ENCODE measurements around the gene SOX18. TPM values are rescaled to one million over a fixed set of nuclear protein-coding genes. Genes with fewer than 3 reads are reported as not detected.

The SOX18 gene
- total and polyA plus RNA-seq, 2 of the 13 experiments (the other 11 are each of a cell fraction or from before 2014, with no cell fraction given), result 1.6 to 1.9 TPM

GRCh38 chr20:64079273-64080012 lies 30.0 kb upstream of the SOX18 start, which contains the start of gene RGS19 (continued):
- TF ChIP-seq MIER3 (CRISPR knock-in tag; IDR thresholded peaks at IDR 0.05; ENCODE audit: borderline replicate concordance), result no peak
- peak; percentile 52; the same call in 1 of the 2 replicates for TF ChIP-seq YEATS4 (CRISPR knock-in tag; IDR thresholded peaks at IDR 0.05; ENCODE audit: borderline replicate concordance)
- no peak; the same call in 1 of the 2 replicates for TF ChIP-seq CCDC6 (CRISPR knock-in tag; IDR thresholded peaks at IDR 0.05)
- peak; percentile 41 for TF ChIP-seq TMF1 (CRISPR knock-in tag; IDR thresholded peaks at IDR 0.05; ENCODE audit: low read depth)
- TF ChIP-seq BATF2 (CRISPR knock-in tag; IDR thresholded peaks at IDR 0.05), result no peak
- peak; percentile 47 for TF ChIP-seq SKI (IDR thresholded peaks at IDR 0.05; ENCODE audit: partially characterized antibody)
- TF ChIP-seq SNAPC5 (CRISPR knock-in tag; IDR thresholded peaks at IDR 0.05; ENCODE audit: borderline replicate concordance), result no peak
- TF ChIP-seq CHD2 (IDR thresholded peaks at IDR 0.05; ENCODE audit: low read depth, low read length), result no peak
- TF ChIP-seq ATM (IDR thresholded peaks at IDR 0.05; ENCODE audit: borderline replicate concordance), result no peak
- TF ChIP-seq TEAD2 (CRISPR knock-in tag; IDR thresholded peaks at IDR 0.05), result no peak
- peak; percentile 74; the same call in 1 of the 2 replicates for TF ChIP-seq ZNF713 (CRISPR knock-in tag; IDR thresholded peaks at IDR 0.05)
- no peak for TF ChIP-seq KDM6A (CRISPR knock-in tag; IDR thresholded peaks at IDR 0.05; ENCODE audit: low read depth)
- 0 out of 2 replicates have a peak, but pooled peaks have one; percentile 47 for TF ChIP-seq ZNF33B (CRISPR knock-in tag; IDR thresholded peaks at IDR 0.05)
- TF ChIP-seq AGO2 (optimal IDR thresholded peaks at IDR 0.05; ENCODE audit: low read depth, low read length), result no peak
- TF ChIP-seq THAP8 (CRISPR knock-in tag; IDR thresholded peaks at IDR 0.05; ENCODE audit: borderline replicate concordance), result peak; percentile 80; the same call in 1 of the 2 replicates
- TF ChIP-seq ERF (CRISPR knock-in tag; IDR thresholded peaks at IDR 0.05), result no peak
- no peak; the same call in 1 of the 2 replicates for TF ChIP-seq TBP (CRISPR knock-in tag; IDR thresholded peaks at IDR 0.05)
- no peak for TF ChIP-seq NFKB2 (CRISPR knock-in tag; IDR thresholded peaks at IDR 0.05; ENCODE audit: borderline replicate concordance)
- TF ChIP-seq ZNF615 (CRISPR knock-in tag; IDR thresholded peaks at IDR 0.05; ENCODE audit: borderline replicate concordance), result no peak
- no peak; the same call in none of the 2 replicates for TF ChIP-seq IKZF5 (CRISPR knock-in tag; IDR thresholded peaks at IDR 0.05)
- TF ChIP-seq PAX8 (CRISPR knock-in tag; IDR thresholded peaks at IDR 0.05; ENCODE audit: borderline replicate concordance), result 0 out of 2 replicates have a peak, but pooled peaks have one; percentile 59
- TF ChIP-seq RFX3 (CRISPR knock-in tag; IDR thresholded peaks at IDR 0.05), result no peak
- TF ChIP-seq HCFC1 (IDR thresholded peaks at IDR 0.05; ENCODE audit: low read depth, low read length), result no peak
- no peak for TF ChIP-seq ZNF430 (CRISPR knock-in tag; IDR thresholded peaks at IDR 0.05)
- TF ChIP-seq ZNF792 (CRISPR knock-in tag; IDR thresholded peaks at IDR 0.05), result no peak

Data from HepG2 (cell line).